ENCODE results near the gene KIF20B. TPM values are rescaled to one million over a fixed set of nuclear protein-coding genes. Genes with fewer than 3 reads are reported as not detected.

The KIF20B gene
- total RNA-seq, 4 donors from 2014 or later: 1.4 to 2.1 (median 1.8) TPM

DNA sequence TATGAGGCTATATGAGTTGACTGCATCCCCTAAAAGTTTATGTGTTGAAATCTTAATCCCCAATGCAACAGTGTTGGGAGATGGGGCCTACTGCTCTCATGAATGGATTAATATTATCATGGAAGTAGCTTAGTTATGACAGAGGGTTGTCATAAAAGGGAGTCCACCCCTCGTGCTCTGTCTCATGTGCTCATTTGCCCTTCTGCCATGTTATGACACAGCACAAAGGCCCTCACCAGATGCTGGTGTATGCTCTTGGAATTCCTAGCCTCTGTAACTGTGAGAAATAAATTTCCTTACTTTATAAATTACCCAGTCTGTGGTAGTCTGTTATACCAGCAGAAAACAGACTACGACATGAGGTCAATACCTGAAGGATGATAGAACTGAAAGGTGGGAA lies 38.8 kb upstream of the KIF20B start:
- no peaks in the 10 kb centered on the region for H3K27me3 ChIP-seq
- H3K9me3 ChIP-seq: no peaks in the 10 kb centered on the region
- no peak overlapping the region for H3K4me3 ChIP-seq
- TF ChIP-seq POLR2AphosphoS5 (IDR thresholded peaks at IDR 0.05) (no peak), POLR2A (IDR thresholded peaks at IDR 0.05; ENCODE audit: low read depth) (no peak), EP300 (IDR thresholded peaks at IDR 0.05) (no peak)
- TF ChIP-seq, protein P1, sequence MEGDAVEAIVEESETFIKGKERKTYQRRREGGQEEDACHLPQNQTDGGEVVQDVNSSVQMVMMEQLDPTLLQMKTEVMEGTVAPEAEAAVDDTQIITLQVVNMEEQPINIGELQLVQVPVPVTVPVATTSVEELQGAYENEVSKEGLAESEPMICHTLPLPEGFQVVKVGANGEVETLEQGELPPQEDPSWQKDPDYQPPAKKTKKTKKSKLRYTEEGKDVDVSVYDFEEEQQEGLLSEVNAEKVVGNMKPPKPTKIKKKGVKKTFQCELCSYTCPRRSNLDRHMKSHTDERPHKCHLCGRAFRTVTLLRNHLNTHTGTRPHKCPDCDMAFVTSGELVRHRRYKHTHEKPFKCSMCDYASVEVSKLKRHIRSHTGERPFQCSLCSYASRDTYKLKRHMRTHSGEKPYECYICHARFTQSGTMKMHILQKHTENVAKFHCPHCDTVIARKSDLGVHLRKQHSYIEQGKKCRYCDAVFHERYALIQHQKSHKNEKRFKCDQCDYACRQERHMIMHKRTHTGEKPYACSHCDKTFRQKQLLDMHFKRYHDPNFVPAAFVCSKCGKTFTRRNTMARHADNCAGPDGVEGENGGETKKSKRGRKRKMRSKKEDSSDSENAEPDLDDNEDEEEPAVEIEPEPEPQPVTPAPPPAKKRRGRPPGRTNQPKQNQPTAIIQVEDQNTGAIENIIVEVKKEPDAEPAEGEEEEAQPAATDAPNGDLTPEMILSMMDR (IDR thresholded peaks at IDR 0.05): no peak
- DNase-seq (ENCODE audit: extremely low spot score): no peak
- H3K27ac ChIP-seq (replicated peaks in 1 of 4): no peak overlapping the region
- H3K4me1 ChIP-seq: no peaks in the 10 kb centered on the region
- intact Hi-C loops (cut with DNase I): no loop called here
- no peaks in the 10 kb centered on the region for H3K36me3 ChIP-seq
- 76% methylated on average over 2 of the region's 2 CpGs for WGBS

DNA sequence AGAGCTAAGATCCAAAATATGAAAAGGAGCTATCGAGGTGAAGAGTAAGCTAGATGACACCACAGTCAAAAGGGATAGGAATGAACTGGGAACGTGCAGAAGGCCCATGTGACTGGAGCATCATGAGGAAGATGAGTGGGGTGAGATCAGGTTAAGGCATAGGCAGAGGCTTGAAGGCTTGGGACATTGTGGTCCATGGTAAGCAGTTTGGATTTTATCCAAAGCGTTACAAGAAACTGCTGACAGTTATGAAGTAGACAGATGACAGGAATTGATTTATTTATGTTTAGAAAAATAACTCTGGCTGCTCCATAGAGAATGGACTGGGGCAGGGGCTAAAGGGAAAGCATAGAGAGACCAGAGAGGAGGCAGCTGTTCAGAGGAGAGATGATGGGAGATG lies 38.2 kb upstream of the KIF20B start:
- H3K36me3 ChIP-seq: no peaks in the 10 kb centered on the region
- DNase-seq (ENCODE audit: extremely low spot score): no peak
- intact Hi-C loops (cut with DNase I): no loop called here
- no peaks in the 10 kb centered on the region for H3K9me3 ChIP-seq
- H3K4me1 ChIP-seq: no peaks in the 10 kb centered on the region
- TF ChIP-seq POLR2AphosphoS5 (IDR thresholded peaks at IDR 0.05) (no peak), POLR2A (IDR thresholded peaks at IDR 0.05; ENCODE audit: low read depth) (no peak), EP300 (IDR thresholded peaks at IDR 0.05) (no peak)
- TF ChIP-seq, protein P1 (IDR thresholded peaks at IDR 0.05): no peak
- WGBS: 54% methylated on average over 3 of the region's 3 CpGs
- H3K4me3 ChIP-seq: no peak overlapping the region
- no peaks in the 10 kb centered on the region for H3K27me3 ChIP-seq
- no peak overlapping the region for H3K27ac ChIP-seq (replicated peaks in 1 of 4)

DNA sequence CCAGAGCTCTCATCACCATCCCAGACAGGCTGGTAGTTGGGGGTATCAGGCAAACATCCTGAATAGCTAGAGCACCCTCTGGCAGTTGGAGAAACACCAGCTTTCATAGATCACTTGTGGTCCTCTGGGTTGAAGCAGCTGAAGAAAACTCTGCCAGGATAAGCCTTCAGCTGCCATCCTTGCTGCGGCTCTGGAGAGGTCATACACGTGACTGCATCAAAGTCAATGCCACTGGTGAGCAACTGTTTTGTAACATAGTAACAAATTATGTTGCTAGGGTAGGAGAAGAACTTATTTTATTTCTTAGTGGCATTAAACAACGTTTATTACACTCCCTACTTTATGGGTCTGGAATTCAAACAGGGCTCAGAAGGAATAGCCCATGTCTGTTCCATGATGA lies 37.2 kb upstream of the KIF20B start:
- H3K4me3 ChIP-seq: no peak overlapping the region
- 29% methylated on average over 1 of the region's 3 CpGs for WGBS

DNA sequence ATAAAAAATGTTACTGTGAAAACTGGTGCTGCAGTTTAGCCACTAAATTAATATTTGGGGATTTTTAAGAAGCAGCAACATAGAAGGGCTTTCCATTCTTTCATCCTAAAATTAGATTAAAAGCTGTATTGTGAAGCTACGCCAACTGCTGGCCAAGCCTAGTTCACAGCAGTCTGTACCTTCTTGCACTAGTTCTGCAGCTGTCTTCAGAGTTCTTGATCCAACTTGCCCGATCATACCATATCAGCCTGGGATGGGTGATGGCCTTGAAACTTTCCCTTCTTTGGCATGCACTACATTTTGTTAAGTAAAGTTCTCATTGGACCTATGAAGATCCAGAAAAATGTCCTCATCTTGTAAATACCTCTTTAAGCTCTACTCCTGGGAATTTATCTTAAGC lies 36.1 kb upstream of the KIF20B start:
- Histone ChIP-seq H3K36me3 (no peaks in the 10 kb centered on the region), H3K27me3 (no peaks in the 10 kb centered on the region), H3K9me3 (no peaks in the 10 kb centered on the region), H3K4me3 (no peak overlapping the region), H3K27ac (replicated peaks in 1 of 4) (no peak overlapping the region), H3K4me1 (no peaks in the 10 kb centered on the region)
- TF ChIP-seq POLR2A (IDR thresholded peaks at IDR 0.05; ENCODE audit: low read depth): no peak
- no peak for TF ChIP-seq EP300 (IDR thresholded peaks at IDR 0.05)
- 80% methylated on average over 2 of the region's 2 CpGs for WGBS
- intact Hi-C loops (cut with DNase I): no loop called here
- no peak for DNase-seq (ENCODE audit: extremely low spot score)

More for the DNA sequence above, 37.2 kb upstream of the KIF20B start:
- no peak for DNase-seq (ENCODE audit: extremely low spot score)
- H3K27me3 ChIP-seq: no peaks in the 10 kb centered on the region
- TF ChIP-seq POLR2AphosphoS5 (IDR thresholded peaks at IDR 0.05) (no peak), EP300 (IDR thresholded peaks at IDR 0.05) (no peak), POLR2A (IDR thresholded peaks at IDR 0.05; ENCODE audit: low read depth) (no peak)
- TF ChIP-seq, protein P1 (IDR thresholded peaks at IDR 0.05): no peak
- intact Hi-C loops (cut with DNase I): no loop called here
- no peaks in the 10 kb centered on the region for H3K9me3 ChIP-seq
- no peak overlapping the region for H3K27ac ChIP-seq (replicated peaks in 1 of 4)
- no peaks in the 10 kb centered on the region for H3K4me1 ChIP-seq
- H3K36me3 ChIP-seq: no peaks in the 10 kb centered on the region

DNA sequence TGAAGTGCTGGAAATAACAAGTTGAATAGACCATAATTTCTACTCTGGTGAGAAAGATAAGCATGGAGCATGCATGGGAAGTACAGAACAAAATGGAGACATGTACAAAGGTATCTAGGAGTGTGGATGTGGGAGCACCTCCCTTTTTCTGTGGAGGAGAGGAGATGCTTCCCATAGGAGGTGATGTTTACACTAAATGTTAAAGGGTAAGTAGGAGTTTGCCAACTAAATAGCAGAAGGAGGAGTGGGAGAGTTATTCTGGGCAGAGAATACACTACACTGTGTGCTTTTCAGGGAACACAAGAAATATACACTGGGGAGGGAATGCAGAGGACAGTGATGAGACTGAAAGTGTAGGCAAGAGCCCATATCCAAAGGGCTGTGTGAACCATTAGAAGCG lies 35.3 kb upstream of the KIF20B start:
- Histone ChIP-seq H3K27me3 (no peaks in the 10 kb centered on the region), H3K4me1 (no peaks in the 10 kb centered on the region), H3K4me3 (no peak overlapping the region), H3K36me3 (no peaks in the 10 kb centered on the region), H3K9me3 (no peaks in the 10 kb centered on the region), H3K27ac (replicated peaks in 1 of 4) (no peak overlapping the region)
- WGBS: 94% methylated on average over 1 of the region's 1 CpG
- no peak for TF ChIP-seq POLR2A (IDR thresholded peaks at IDR 0.05; ENCODE audit: low read depth)
- no peak for TF ChIP-seq POLR2AphosphoS5 (IDR thresholded peaks at IDR 0.05)
- TF ChIP-seq EP300 (IDR thresholded peaks at IDR 0.05): no peak
- TF ChIP-seq, protein P1 (IDR thresholded peaks at IDR 0.05): no peak
- DNase-seq (ENCODE audit: extremely low spot score): no peak
- intact Hi-C loops (cut with DNase I): no loop called here
